Caco-2 (cell line): ENCODE results near the gene MACROD2. TPM values are rescaled to one million over a fixed set of nuclear protein-coding genes. Genes with fewer than 3 reads are reported as not detected.
A peak's percentile ranks its signal among the peaks of the same experiment; 100 is the strongest.

Experiments
- BruUV-seq: library from RNA; stranded (reverse); fragments of 400-500 nt; replicated peaks from 2 replicates; lab custom pipeline; 2021; lab: Mats Ljungman, UMichigan
- CTCF ChIA-PET: fragments of 300-600 bp; sonication (Branson Sonifier 250); formaldehyde crosslinking; loops from one replicate; lab custom pipeline; 2022; ENCODE audit warnings: antibody characterized with exemption; lab: Charles Lee
- POLR2A ChIA-PET: fragments of 300-600 bp; sonication (Branson Sonifier 250); formaldehyde crosslinking; loops from one replicate; lab custom pipeline; 2022; ENCODE audit warnings: antibody characterized with exemption; lab: Charles Lee
- DNase-seq, 2 experiments: peaks; one replicate each; pipeline versions ENCODE4 v3.0.0 to v3.0.0-alpha.2; 2020 to 2022
- H3K27me3 ChIP-seq: replicated peaks from 2 replicates; pipeline ENCODE4 v1.6.0; 2011; ENCODE audit warnings: low read length; ENCODE audit not compliant: control insufficient read depth, insufficient read depth
- H3K36me3 ChIP-seq: 2 replicates; pipeline ENCODE4 v1.5.1; 2011; ENCODE audit warnings: low read length; ENCODE audit not compliant: control insufficient read depth, insufficient read depth
- H3K4me1 ChIP-seq: fragments of 250-450 bp; sonication (Bioruptor Pico); 2 replicates; pipeline ENCODE4 v1.5.1; 2020; ENCODE audit warnings: mild to moderate bottlenecking
- H3K4me3 ChIP-seq: 2 replicates; pipeline ENCODE4 v1.5.1; 2011; ENCODE audit warnings: low read depth, mild to moderate bottlenecking, control low read depth, low read length
- H3K9me3 ChIP-seq: fragments of 250-450 bp; sonication (Bioruptor Pico); 2 replicates; pipeline ENCODE4 v1.5.1; 2020; ENCODE audit warnings: mild to moderate bottlenecking, moderate library complexity
- H3K27ac Mint-ChIP-seq: one replicate; pipeline ENCODE4 v1.8.0; 2022; ENCODE audit warnings: mixed read lengths; ENCODE audit not compliant: unreplicated experiment
- H3K27me3 Mint-ChIP-seq: one replicate; pipeline ENCODE4 v1.8.0; 2022; ENCODE audit warnings: mixed read lengths; ENCODE audit not compliant: insufficient read depth, unreplicated experiment
- H3K36me3 Mint-ChIP-seq: one replicate; pipeline ENCODE4 v1.8.0; 2022; ENCODE audit warnings: mild to moderate bottlenecking, mixed read lengths; ENCODE audit not compliant: insufficient read depth, unreplicated experiment
- H3K4me1 Mint-ChIP-seq: one replicate; pipeline ENCODE4 v1.8.0; 2022; ENCODE audit warnings: low read depth, mixed read lengths; ENCODE audit not compliant: unreplicated experiment
- H3K4me3 Mint-ChIP-seq: one replicate; pipeline ENCODE4 v1.8.0; 2022; ENCODE audit warnings: mild to moderate bottlenecking, moderate library complexity, mixed read lengths; ENCODE audit not compliant: unreplicated experiment
- H3K9me3 Mint-ChIP-seq: one replicate; pipeline ENCODE4 v1.8.0; 2022; ENCODE audit warnings: mixed read lengths; ENCODE audit not compliant: unreplicated experiment
- intact Hi-C: fragments of 100-400 bp; cut with micrococcal nuclease; formaldehyde crosslinking; loops from one replicate; pipeline ENCODE4 v1.10.0; 2022; ENCODE audit not compliant: unreplicated experiment
- total RNA-seq: library from RNA; stranded (reverse); gene quantifications from 2 replicates; pipeline ENCODE4 v1.2.3, GENCODE V29; 2022
- TF ChIP-seq, protein P1 (sequence below), 2 experiments: fragments of 200-600 bp in 1 of 2; IDR thresholded peaks; 1 replicate in 1 of 2; 2 replicates in 1 of 2; pipeline versions ENCODE4 v1.5.1 to v1.8.0; 2011 to 2022; ENCODE audit warnings: antibody characterized with exemption in 1 of 2, control low read depth in 1 of 2, inconsistent platforms in 1 of 2, low read depth in 1 of 2, low read length in 1 of 2, mild to moderate bottlenecking in 1 of 2, moderate library complexity in 1 of 2; ENCODE audit not compliant: insufficient read depth in 1 of 2, severe bottlenecking in 1 of 2, unreplicated experiment in 1 of 2

The MACROD2 gene
- total RNA-seq, 1 experiment from 2014 or later, result 6.4 TPM

DNA sequence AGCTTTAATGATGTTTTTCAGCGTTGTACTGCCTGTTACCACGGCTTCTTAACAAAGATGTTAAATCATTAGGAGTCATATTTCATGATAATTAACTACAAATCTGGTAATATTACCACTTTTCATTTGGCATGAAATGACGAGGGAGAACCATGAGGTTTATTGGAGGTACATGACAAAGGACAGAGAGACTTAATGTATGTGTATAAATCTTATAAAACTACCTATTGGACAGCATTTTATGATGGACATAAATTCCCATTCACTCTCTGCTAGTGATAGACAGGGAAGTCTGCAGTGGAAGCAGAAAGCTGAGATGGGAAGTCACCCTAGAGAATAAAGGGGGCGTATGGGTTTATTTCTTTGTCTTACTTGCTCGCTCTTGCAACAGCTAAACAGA lies 1292.0 kb downstream of the MACROD2 start:
- ChIA-PET POLR2A (no interaction called here), CTCF (no interaction called here)
- Histone ChIP-seq H3K4me3 (no peak overlapping the region), H3K4me1 (no peaks in the 10 kb centered on the region), H3K36me3 (no peaks in the 10 kb centered on the region), H3K27me3 (no peaks in the 10 kb centered on the region), H3K9me3 (no peaks in the 10 kb centered on the region)
- DNase-seq, result no peak
- H3K36me3 Mint-ChIP-seq, result no peaks in the 10 kb centered on the region
- intact Hi-C loops, result no loop called here
- peaks cover 15% of the 10 kb centered on the region for H3K9me3 Mint-ChIP-seq
- H3K27me3 Mint-ChIP-seq, result no peaks in the 10 kb centered on the region
- no peaks in the 10 kb centered on the region for H3K4me1 Mint-ChIP-seq
- no peak overlapping the region for H3K4me3 Mint-ChIP-seq
- H3K27ac Mint-ChIP-seq, result no peak overlapping the region
- BruUV-seq, result no TSS peak
- TF ChIP-seq, protein P1, sequence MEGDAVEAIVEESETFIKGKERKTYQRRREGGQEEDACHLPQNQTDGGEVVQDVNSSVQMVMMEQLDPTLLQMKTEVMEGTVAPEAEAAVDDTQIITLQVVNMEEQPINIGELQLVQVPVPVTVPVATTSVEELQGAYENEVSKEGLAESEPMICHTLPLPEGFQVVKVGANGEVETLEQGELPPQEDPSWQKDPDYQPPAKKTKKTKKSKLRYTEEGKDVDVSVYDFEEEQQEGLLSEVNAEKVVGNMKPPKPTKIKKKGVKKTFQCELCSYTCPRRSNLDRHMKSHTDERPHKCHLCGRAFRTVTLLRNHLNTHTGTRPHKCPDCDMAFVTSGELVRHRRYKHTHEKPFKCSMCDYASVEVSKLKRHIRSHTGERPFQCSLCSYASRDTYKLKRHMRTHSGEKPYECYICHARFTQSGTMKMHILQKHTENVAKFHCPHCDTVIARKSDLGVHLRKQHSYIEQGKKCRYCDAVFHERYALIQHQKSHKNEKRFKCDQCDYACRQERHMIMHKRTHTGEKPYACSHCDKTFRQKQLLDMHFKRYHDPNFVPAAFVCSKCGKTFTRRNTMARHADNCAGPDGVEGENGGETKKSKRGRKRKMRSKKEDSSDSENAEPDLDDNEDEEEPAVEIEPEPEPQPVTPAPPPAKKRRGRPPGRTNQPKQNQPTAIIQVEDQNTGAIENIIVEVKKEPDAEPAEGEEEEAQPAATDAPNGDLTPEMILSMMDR (IDR thresholded peaks at IDR 0.05; ENCODE audit: insufficient read depth in 1 of 2, low read depth in 1 of 2, low read length in 1 of 2, severe bottlenecking in 1 of 2, unreplicated experiment in 1 of 2), result no peak

DNA sequence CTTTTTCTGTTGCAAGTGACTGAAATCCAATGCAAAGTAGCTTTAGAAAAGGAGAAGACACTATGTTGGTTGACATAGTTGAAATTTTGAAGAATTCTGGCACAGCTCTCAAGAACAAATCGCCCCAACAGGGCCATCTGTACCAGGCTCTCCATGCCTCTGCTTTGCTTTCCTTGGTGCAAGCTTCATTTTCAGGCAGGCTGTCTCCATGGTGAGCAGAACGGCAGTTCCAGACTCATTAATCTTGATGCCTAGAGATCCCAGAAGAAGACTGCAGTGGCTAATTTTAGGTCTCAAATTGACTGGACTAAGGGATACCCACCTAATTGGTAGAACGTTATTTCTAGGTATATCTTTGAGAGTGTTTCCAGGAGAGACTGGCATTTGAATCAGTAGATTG lies 1292.8 kb downstream of the MACROD2 start:
- intact Hi-C loops, result no loop called here
- Mint-ChIP-seq H3K27ac (no peak overlapping the region), H3K4me1 (no peaks in the 10 kb centered on the region), H3K4me3 (no peak overlapping the region), H3K27me3 (no peaks in the 10 kb centered on the region), H3K36me3 (no peaks in the 10 kb centered on the region), H3K9me3 (peaks cover 8% of the 10 kb centered on the region)
- POLR2A ChIA-PET, result no interaction called here
- CTCF ChIA-PET, result no interaction called here
- no peaks in the 10 kb centered on the region for H3K27me3 ChIP-seq
- H3K4me3 ChIP-seq, result no peak overlapping the region
- BruUV-seq, result no TSS peak
- no peak for DNase-seq
- TF ChIP-seq, protein P1 (IDR thresholded peaks at IDR 0.05; ENCODE audit: insufficient read depth in 1 of 2, low read depth in 1 of 2, low read length in 1 of 2, severe bottlenecking in 1 of 2, unreplicated experiment in 1 of 2), result no peak
- H3K9me3 ChIP-seq, result no peaks in the 10 kb centered on the region
- no peaks in the 10 kb centered on the region for H3K36me3 ChIP-seq
- H3K4me1 ChIP-seq, result no peaks in the 10 kb centered on the region

DNA sequence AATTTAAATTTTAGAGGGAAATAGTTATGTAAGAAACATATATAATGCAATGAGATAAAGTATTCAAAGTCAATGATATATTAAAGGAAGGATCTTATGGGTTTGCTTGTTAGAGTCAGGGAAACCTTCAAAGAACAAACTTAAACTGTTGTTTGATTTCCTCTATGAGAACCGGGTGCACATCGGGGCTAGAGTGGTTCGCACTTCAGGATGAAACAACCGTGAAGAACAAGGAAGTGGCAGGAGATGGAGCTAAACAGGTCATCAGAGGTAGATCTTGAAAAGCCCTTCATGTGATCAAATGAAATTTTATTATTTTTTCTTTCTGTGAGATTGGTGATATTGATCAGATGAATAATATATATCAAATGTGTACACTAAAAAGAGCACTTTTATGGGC lies 1294.0 kb downstream of the MACROD2 start:
- no peak for DNase-seq
- H3K27me3 Mint-ChIP-seq, result no peaks in the 10 kb centered on the region
- no peak overlapping the region for H3K4me3 ChIP-seq
- H3K36me3 ChIP-seq, result no peaks in the 10 kb centered on the region
- peaks cover 9% of the 10 kb centered on the region for H3K9me3 Mint-ChIP-seq
- no peak overlapping the region for H3K4me3 Mint-ChIP-seq
- H3K27me3 ChIP-seq, result no peaks in the 10 kb centered on the region
- intact Hi-C loops, result no loop called here
- TF ChIP-seq, protein P1 (IDR thresholded peaks at IDR 0.05; ENCODE audit: insufficient read depth in 1 of 2, low read depth in 1 of 2, low read length in 1 of 2, severe bottlenecking in 1 of 2, unreplicated experiment in 1 of 2), result no peak
- no TSS peak for BruUV-seq
- no peaks in the 10 kb centered on the region for H3K9me3 ChIP-seq
- POLR2A ChIA-PET, result no interaction called here
- no peaks in the 10 kb centered on the region for H3K4me1 ChIP-seq
- no peaks in the 10 kb centered on the region for H3K4me1 Mint-ChIP-seq
- H3K36me3 Mint-ChIP-seq, result no peaks in the 10 kb centered on the region
- CTCF ChIA-PET, result no interaction called here
- H3K27ac Mint-ChIP-seq, result peak overlapping the region; percentile 43
